Neuronal stem cell (in vitro differentiated cells): ENCODE data around the gene FAM117B.
A peak's percentile ranks its signal among the peaks of the same experiment; 100 is the strongest.

Experiments
- DNase-seq: peaks from one replicate; pipeline ENCODE4 v3.0.0-alpha.2; 2013; ENCODE audit warnings: low spot score
- H2AFZ ChIP-seq: one replicate; pipeline ENCODE4 v1.6.1; 2013; ENCODE audit warnings: mild to moderate bottlenecking, low read length, inconsistent platforms
- H2AK5ac ChIP-seq: 2 replicates; pipeline ENCODE4 v1.6.1; 2013; ENCODE audit warnings: low read depth, mild to moderate bottlenecking, inconsistent platforms, low read length, moderate library complexity, mixed read lengths
- H2BK120ac ChIP-seq: 2 replicates; pipeline ENCODE4 v1.6.1; 2013; ENCODE audit warnings: low read depth, mild to moderate bottlenecking, inconsistent platforms, low read length, moderate library complexity, mixed read lengths
- H2BK12ac ChIP-seq: one replicate; pipeline ENCODE4 v1.6.1; 2013; ENCODE audit warnings: low read length, inconsistent platforms
- H2BK15ac ChIP-seq: 2 replicates; pipeline ENCODE4 v1.6.1; 2013; ENCODE audit warnings: mild to moderate bottlenecking, low read length, inconsistent platforms, mixed read lengths
- H2BK5ac ChIP-seq: one replicate; pipeline ENCODE4 v1.6.1; 2013; ENCODE audit warnings: inconsistent platforms, mild to moderate bottlenecking, low read length, moderate library complexity
- H3K14ac ChIP-seq: one replicate; pipeline ENCODE4 v1.6.1; 2013; ENCODE audit warnings: low read length, inconsistent platforms
- H3K18ac ChIP-seq: 2 replicates; pipeline ENCODE4 v1.6.1; 2013; ENCODE audit warnings: low read length, inconsistent platforms
- H3K23ac ChIP-seq: 2 replicates; pipeline ENCODE4 v1.6.1; 2013; ENCODE audit warnings: low read depth, mild to moderate bottlenecking, mixed read lengths, low read length, inconsistent platforms; ENCODE audit not compliant: poor library complexity
- H3K27ac ChIP-seq: replicated peaks from 3 replicates; pipeline ENCODE4 v1.5.1; 2013; ENCODE audit warnings: low read length, inconsistent platforms
- H3K27me3 ChIP-seq, 3 experiments: 2 replicates each; pipeline ENCODE4 v1.6.1; 2013; ENCODE audit warnings: low read length in 3 of 3, mild to moderate bottlenecking in 2 of 3, inconsistent platforms in 1 of 3, low read depth in 1 of 3, mixed read lengths in 1 of 3, moderate library complexity in 1 of 3; ENCODE audit not compliant: control insufficient read depth in 3 of 3, insufficient read depth in 3 of 3
- H3K36me3 ChIP-seq, 2 donors: replicated peaks in 1 of 2; 2 replicates each; pipeline ENCODE4 v1.6.1; 2013; ENCODE audit warnings: low read length in 2 of 2; ENCODE audit not compliant: control insufficient read depth in 2 of 2, insufficient read depth in 2 of 2
- H3K4ac ChIP-seq: 2 replicates; pipeline ENCODE4 v1.6.1; 2013; ENCODE audit warnings: inconsistent platforms, mild to moderate bottlenecking, low read length, moderate library complexity
- H3K4me1 ChIP-seq, 2 donors: 1 replicate in 1 of 2; 2 replicates in 1 of 2; pipeline ENCODE4 v1.6.1; 2013; ENCODE audit warnings: low read length in 2 of 2, low read depth in 1 of 2; ENCODE audit not compliant: control insufficient read depth in 2 of 2, insufficient read depth in 1 of 2
- H3K4me2 ChIP-seq: one replicate; pipeline ENCODE4 v1.6.1; 2013; ENCODE audit warnings: mild to moderate bottlenecking, low read length, inconsistent platforms; ENCODE audit not compliant: insufficient read depth, poor library complexity, severe bottlenecking
- H3K4me3 ChIP-seq, 2 donors: 2 replicates each; pipeline ENCODE4 v1.5.1; 2013; ENCODE audit warnings: low read length in 2 of 2, mild to moderate bottlenecking in 2 of 2, inconsistent platforms in 1 of 2, moderate library complexity in 1 of 2
- H3K79me1 ChIP-seq: one replicate; pipeline ENCODE4 v1.6.1; 2013; ENCODE audit warnings: low read depth, mild to moderate bottlenecking, inconsistent platforms, low read length, moderate library complexity
- H3K9ac ChIP-seq: one replicate; pipeline ENCODE4 v1.6.1; 2013; ENCODE audit warnings: mild to moderate bottlenecking, low read depth, low read length, inconsistent platforms; ENCODE audit not compliant: poor library complexity
- H3K9me3 ChIP-seq, 2 donors: replicated peaks in 1 of 2; 2 replicates each; pipeline versions ENCODE3 to v1.6.1; 2013; ENCODE audit warnings: low read length in 2 of 2, mild to moderate bottlenecking in 2 of 2, inconsistent platforms in 1 of 2, low read depth in 1 of 2, mixed read lengths in 1 of 2, moderate library complexity in 1 of 2; ENCODE audit not compliant: control insufficient read depth in 2 of 2, insufficient read depth in 1 of 2
- H4K8ac ChIP-seq: one replicate; pipeline ENCODE4 v1.6.1; 2013; ENCODE audit warnings: low read depth, mild to moderate bottlenecking, inconsistent platforms, low read length, moderate library complexity
- H4K91ac ChIP-seq: one replicate; pipeline ENCODE4 v1.6.1; 2013; ENCODE audit warnings: low read length, low read depth, mild to moderate bottlenecking, inconsistent platforms; ENCODE audit not compliant: poor library complexity
- WGBS, 2 donors: extraction: QIAGEN DNeasy Blood & Tissue Kit; methylation state at CpG; one replicate each; pipeline ENCODE4 v1.1.7; 2013; ENCODE audit warnings: missing lambda C conversion rate in 2 of 2, mixed read lengths in 1 of 2; ENCODE audit not compliant: insufficient read length in 2 of 2, insufficient replicate concordance in 1 of 2; ENCODE audit errors: extremely low coverage in 2 of 2; 5-methylcytosine and 5-hydroxymethylcytosine counted together

FAM117B gene

DNA sequence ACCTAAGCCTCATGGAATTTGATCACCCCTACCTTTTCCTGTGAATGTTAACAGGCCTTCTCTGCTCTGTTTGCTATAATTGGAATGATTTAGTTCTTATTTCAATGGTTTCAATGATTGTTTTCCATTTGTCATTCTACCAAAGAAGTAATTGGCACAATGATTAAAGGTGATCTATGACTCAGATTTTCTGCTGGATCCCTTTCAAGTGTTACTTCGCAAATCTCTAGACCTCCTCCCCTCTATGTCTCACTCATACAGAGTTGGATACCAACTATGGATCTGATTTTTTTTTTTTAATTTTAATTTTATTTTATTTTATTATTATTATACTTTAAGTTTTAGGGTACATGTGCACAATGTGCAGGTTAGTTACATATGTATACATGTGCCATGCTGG is 29.6 kb upstream of the FAM117B start:
- Histone ChIP-seq H3K23ac (no peak overlapping the region), H2BK12ac (no peak overlapping the region), H3K27ac (no peak overlapping the region), H3K4me2 (no peak overlapping the region), H2BK5ac (no peak overlapping the region), H2BK15ac (no peak overlapping the region), H3K4me1 (peaks cover 2 to 7% of the 10 kb centered on the region in 2 donors), H2AFZ (no peak overlapping the region), H2AK5ac (no peak overlapping the region), H2BK120ac (no peak overlapping the region), H3K9ac (no peak overlapping the region), H3K27me3 (peaks cover 0 to 3% (median 0%) of the 10 kb centered on the region in 3 experiments), H3K14ac (no peak overlapping the region), H4K91ac (no peak overlapping the region), H3K18ac (no peak overlapping the region), H3K4ac (no peak overlapping the region), H3K9me3 (no peaks in the 10 kb centered on the region), H3K36me3 (no peaks in the 10 kb centered on the region), H4K8ac (no peak overlapping the region), H3K4me3 (no peak overlapping the region), H3K79me1 (no peaks in the 10 kb centered on the region)
- DNase-seq = no peak
- no CpG with 5 or more reads among the region's 1 CpG for WGBS, 2 donors

GRCh38 chr2:202608142-202608852 is 26.5 kb upstream of the FAM117B start:
- Histone ChIP-seq H3K9me3 (no peaks in the 10 kb centered on the region), H2AK5ac (no peak overlapping the region), H3K79me1 (no peaks in the 10 kb centered on the region), H2BK120ac (no peak overlapping the region), H3K4me1 (peaks cover 2 to 12% of the 10 kb centered on the region in 2 donors), H4K91ac (no peak overlapping the region), H3K14ac (no peak overlapping the region), H3K4me3 (no peak overlapping the region), H3K4me2 (no peak overlapping the region), H3K9ac (no peak overlapping the region), H2BK12ac (no peak overlapping the region), H3K27ac (no peak overlapping the region), H3K23ac (no peak overlapping the region), H3K18ac (no peak overlapping the region), H3K4ac (no peak overlapping the region), H2BK5ac (no peak overlapping the region), H3K36me3 (no peaks in the 10 kb centered on the region), H3K27me3 (no peaks in the 10 kb centered on the region), H2BK15ac (no peak overlapping the region), H4K8ac (no peak overlapping the region), H2AFZ (no peak overlapping the region)
- no CpG with 5 or more reads among the region's 2 CpGs for WGBS, 2 donors
- DNase-seq = no peak

DNA sequence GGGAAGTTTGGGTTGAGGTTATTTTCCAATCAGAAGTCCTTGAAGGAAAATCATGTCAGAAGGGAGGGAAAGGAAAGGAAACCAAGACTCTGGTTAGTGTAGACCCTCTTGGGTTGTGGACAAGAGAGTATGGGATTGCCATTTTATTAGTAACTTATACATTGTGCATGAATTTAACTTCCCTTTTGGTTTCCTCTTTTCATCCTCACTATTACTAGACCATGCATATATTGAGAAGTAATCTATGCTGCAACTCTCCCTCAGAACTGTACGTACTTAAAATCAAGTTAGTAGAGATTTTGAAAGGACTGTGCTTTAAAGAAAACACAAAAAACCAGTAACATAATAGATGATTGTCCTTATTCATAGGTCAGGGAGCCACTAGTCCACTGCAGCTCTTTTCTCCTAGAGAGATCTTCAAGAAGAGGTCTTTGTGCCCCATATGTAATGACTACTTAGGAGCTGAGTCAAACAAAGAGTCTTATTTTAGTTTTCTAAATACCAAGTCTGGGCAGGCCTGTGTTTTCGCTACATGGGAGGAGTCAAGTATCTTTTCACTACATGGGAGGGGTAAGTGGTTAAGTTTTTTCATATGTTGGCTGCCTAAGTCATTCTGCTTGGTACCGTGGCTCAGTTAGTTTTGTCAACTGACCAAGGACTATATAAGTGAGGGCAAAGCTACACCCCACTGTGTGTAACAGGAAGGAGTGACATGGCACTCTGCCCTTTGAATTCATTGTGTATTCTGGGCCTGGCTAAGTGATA is 25.2 kb upstream of the FAM117B start:
- no peak overlapping the region for H3K27ac ChIP-seq
- no peak overlapping the region for H2BK120ac ChIP-seq
- no peak overlapping the region for H2BK12ac ChIP-seq
- no peak overlapping the region for H3K4me3 ChIP-seq
- no peaks in the 10 kb centered on the region for H3K27me3 ChIP-seq
- peaks cover 2 to 12% of the 10 kb centered on the region in 2 donors for H3K4me1 ChIP-seq
- H2AK5ac ChIP-seq = no peak overlapping the region
- no peak overlapping the region for H4K8ac ChIP-seq
- no peak overlapping the region for H3K4me2 ChIP-seq
- no peaks in the 10 kb centered on the region for H3K79me1 ChIP-seq
- no peaks in the 10 kb centered on the region for H3K9me3 ChIP-seq
- H3K9ac ChIP-seq = no peak overlapping the region
- no peak overlapping the region for H3K14ac ChIP-seq
- H2AFZ ChIP-seq = peak overlapping the region; percentile 47
- DNase-seq = no peak
- no peak overlapping the region for H2BK5ac ChIP-seq
- H3K23ac ChIP-seq = no peak overlapping the region
- no peaks in the 10 kb centered on the region for H3K36me3 ChIP-seq
- no peak overlapping the region for H3K18ac ChIP-seq
- H4K91ac ChIP-seq = no peak overlapping the region
- no CpG with 5 or more reads among the region's 3 CpGs for WGBS, 2 donors
- no peak overlapping the region for H3K4ac ChIP-seq
- no peak overlapping the region for H2BK15ac ChIP-seq

GRCh38 chr2:202610380-202610779 is 24.4 kb upstream of the FAM117B start:
- Histone ChIP-seq H3K14ac (no peak overlapping the region), H3K4me3 (no peak overlapping the region), H3K27ac (no peak overlapping the region), H2AK5ac (no peak overlapping the region), H3K27me3 (no peaks in the 10 kb centered on the region), H3K9me3 (no peaks in the 10 kb centered on the region), H2BK12ac (no peak overlapping the region), H2BK120ac (no peak overlapping the region), H3K9ac (no peak overlapping the region), H3K79me1 (no peaks in the 10 kb centered on the region), H3K4me1 (peaks cover 2 to 12% of the 10 kb centered on the region in 2 donors), H4K91ac (no peak overlapping the region), H2BK5ac (no peak overlapping the region), H2AFZ (peak overlapping the region; percentile 47), H3K18ac (no peak overlapping the region), H3K36me3 (no peaks in the 10 kb centered on the region), H4K8ac (no peak overlapping the region), H3K23ac (no peak overlapping the region), H2BK15ac (no peak overlapping the region), H3K4ac (no peak overlapping the region), H3K4me2 (no peak overlapping the region)
- DNase-seq = no peak
- no CpG with 5 or more reads among the region's 5 CpGs for WGBS, 2 donors
